Neural progenitor cell (in vitro differentiated cells): Measurements from ENCODE around the gene PAGE5. TPM values are rescaled to one million over a fixed set of nuclear protein-coding genes. Genes with fewer than 3 reads are reported as not detected.

Experiments
- DNase-seq: peaks from one replicate; pipeline ENCODE4 v3.0.0-alpha.2; 2016; ENCODE audit warnings: low spot score
- H2AFZ ChIP-seq: fragments of 200-600 bp; sonication (generic); replicated peaks from 2 replicates; pipeline ENCODE4 v1.6.1; 2016; ENCODE audit warnings: antibody characterized with exemption
- H3F3A ChIP-seq: fragments of 200-600 bp; sonication (generic); 2 replicates; pipeline ENCODE4 v1.6.1; 2016; ENCODE audit warnings: antibody characterized with exemption, low read depth
- H3K27ac ChIP-seq: fragments of 200-600 bp; sonication (generic); 2 replicates; pipeline ENCODE4 v1.5.1; 2016; ENCODE audit warnings: mild to moderate bottlenecking
- H3K27me3 ChIP-seq: fragments of 200-600 bp; sonication (generic); 2 replicates; pipeline ENCODE4 v1.6.1; 2016; ENCODE audit warnings: mild to moderate bottlenecking, moderate library complexity
- H3K36me3 ChIP-seq: fragments of 200-600 bp; sonication (generic); 2 replicates; pipeline ENCODE4 v1.5.1; 2016
- H3K4me1 ChIP-seq: fragments of 200-600 bp; sonication (generic); 2 replicates; pipeline ENCODE4 v1.6.1; 2016; ENCODE audit warnings: mixed run types
- H3K4me2 ChIP-seq: fragments of 200-600 bp; sonication (generic); 2 replicates; pipeline ENCODE4 v1.6.1; 2016
- H3K4me3 ChIP-seq: fragments of 200-600 bp; sonication (generic); 2 replicates; pipeline ENCODE4 v1.5.1; 2016
- H3K79me2 ChIP-seq: fragments of 200-600 bp; sonication (generic); 2 replicates; pipeline ENCODE4 v1.6.1; 2016; ENCODE audit warnings: low read depth
- H3K9ac ChIP-seq: fragments of 200-600 bp; sonication (generic); 2 replicates; pipeline ENCODE4 v1.6.1; 2016
- H3K9me3 ChIP-seq: fragments of 200-600 bp; sonication (generic); 2 replicates; pipeline ENCODE4 v1.5.1; 2016; ENCODE audit warnings: low read depth
- H4K20me1 ChIP-seq: fragments of 200-600 bp; sonication (generic); 2 replicates; pipeline ENCODE4 v1.6.1; 2016; ENCODE audit warnings: low read depth
- H3K27ac Mint-ChIP-seq: 3 replicates; pipeline ENCODE4 v1.8.0; 2021; ENCODE audit warnings: mixed read lengths
- H3K27me3 Mint-ChIP-seq: 2 replicates; pipeline ENCODE4 v1.8.0; 2022; ENCODE audit warnings: low read depth, mild to moderate bottlenecking, inconsistent platforms, moderate library complexity, mixed read lengths; ENCODE audit not compliant: insufficient read depth
- H3K36me3 Mint-ChIP-seq: 3 replicates; pipeline ENCODE4 v1.8.0; 2021; ENCODE audit warnings: mixed read lengths
- H3K4me1 Mint-ChIP-seq: 3 replicates; pipeline ENCODE4 v1.8.0; 2021; ENCODE audit warnings: mixed read lengths
- H3K4me3 Mint-ChIP-seq: 3 replicates; pipeline ENCODE4 v1.8.0; 2021; ENCODE audit warnings: mild to moderate bottlenecking, moderate library complexity, mixed read lengths
- H3K9me3 Mint-ChIP-seq: 3 replicates; pipeline ENCODE4 v1.8.0; 2020; ENCODE audit warnings: mixed read lengths
- EZH2 ChIP-seq: fragments of 200-600 bp; sonication (generic); IDR thresholded peaks from 2 replicates; pipeline ENCODE4 v1.6.1; 2017; ENCODE audit warnings: antibody characterized with exemption, mild to moderate bottlenecking, moderate library complexity
- EZH2phosphoT487 ChIP-seq: fragments of 200-600 bp; sonication (generic); IDR thresholded peaks from 2 replicates; pipeline ENCODE4 v1.6.1; 2017; ENCODE audit warnings: antibody characterized with exemption
- total RNA-seq: library from RNA; depleted of rRNA; stranded (reverse); fragments of >200 nt; gene quantifications from 2 replicates; pipeline ENCODE4 v1.2.3, GENCODE V29; 2015; ENCODE audit warnings: low replicate concordance
- TF ChIP-seq, protein P1 (sequence below): fragments of 200-600 bp; sonication (generic); IDR thresholded peaks from 2 replicates; pipeline ENCODE4 v1.5.1; 2017; ENCODE audit warnings: antibody characterized with exemption, mild to moderate bottlenecking

PAGE5 gene
- total RNA-seq, 1 donor from 2014 or later: not detected

DNA sequence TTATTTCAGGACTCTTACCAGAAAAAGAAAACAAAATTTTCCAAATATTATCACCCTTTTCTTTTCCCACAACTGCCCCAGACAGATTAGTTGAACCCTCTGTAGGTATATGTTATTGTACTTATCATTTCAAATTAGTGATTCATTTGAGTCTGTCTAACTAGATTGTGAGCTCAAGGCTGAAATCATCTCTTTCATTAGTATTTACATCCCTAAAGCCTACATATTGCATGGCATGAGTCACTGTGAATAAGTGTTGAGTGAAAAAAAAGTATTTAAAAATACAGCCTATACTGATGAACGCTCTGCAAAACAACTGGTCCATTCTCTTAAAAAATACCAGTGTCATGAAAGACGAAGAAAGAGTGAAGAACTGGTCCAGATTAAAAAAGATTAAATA, 40.7 kb downstream of the PAGE5 start:
- Histone ChIP-seq H3K36me3 (no peaks in the 10 kb centered on the region), H3K4me1 (no peaks in the 10 kb centered on the region), H3K27ac (no peak overlapping the region), H3K79me2 (no peaks in the 10 kb centered on the region), H3K4me2 (no peak overlapping the region), H3K27me3 (no peaks in the 10 kb centered on the region), H3K4me3 (no peak overlapping the region), H3K9me3 (peaks cover 9% of the 10 kb centered on the region), H4K20me1 (no peaks in the 10 kb centered on the region), H3K9ac (no peak overlapping the region), H3F3A (no peaks in the 10 kb centered on the region), H2AFZ (no peak overlapping the region)
- no peak overlapping the region for H3K4me3 Mint-ChIP-seq
- no peaks in the 10 kb centered on the region for H3K27me3 Mint-ChIP-seq
- no peak overlapping the region for H3K27ac Mint-ChIP-seq
- TF ChIP-seq, protein P1, sequence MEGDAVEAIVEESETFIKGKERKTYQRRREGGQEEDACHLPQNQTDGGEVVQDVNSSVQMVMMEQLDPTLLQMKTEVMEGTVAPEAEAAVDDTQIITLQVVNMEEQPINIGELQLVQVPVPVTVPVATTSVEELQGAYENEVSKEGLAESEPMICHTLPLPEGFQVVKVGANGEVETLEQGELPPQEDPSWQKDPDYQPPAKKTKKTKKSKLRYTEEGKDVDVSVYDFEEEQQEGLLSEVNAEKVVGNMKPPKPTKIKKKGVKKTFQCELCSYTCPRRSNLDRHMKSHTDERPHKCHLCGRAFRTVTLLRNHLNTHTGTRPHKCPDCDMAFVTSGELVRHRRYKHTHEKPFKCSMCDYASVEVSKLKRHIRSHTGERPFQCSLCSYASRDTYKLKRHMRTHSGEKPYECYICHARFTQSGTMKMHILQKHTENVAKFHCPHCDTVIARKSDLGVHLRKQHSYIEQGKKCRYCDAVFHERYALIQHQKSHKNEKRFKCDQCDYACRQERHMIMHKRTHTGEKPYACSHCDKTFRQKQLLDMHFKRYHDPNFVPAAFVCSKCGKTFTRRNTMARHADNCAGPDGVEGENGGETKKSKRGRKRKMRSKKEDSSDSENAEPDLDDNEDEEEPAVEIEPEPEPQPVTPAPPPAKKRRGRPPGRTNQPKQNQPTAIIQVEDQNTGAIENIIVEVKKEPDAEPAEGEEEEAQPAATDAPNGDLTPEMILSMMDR: no peak
- TF ChIP-seq EZH2 (no peak), EZH2phosphoT487 (no peak)
- no peaks in the 10 kb centered on the region for H3K4me1 Mint-ChIP-seq
- H3K36me3 Mint-ChIP-seq: no peaks in the 10 kb centered on the region
- no peak for DNase-seq
- H3K9me3 Mint-ChIP-seq: peaks cover 2% of the 10 kb centered on the region

DNA sequence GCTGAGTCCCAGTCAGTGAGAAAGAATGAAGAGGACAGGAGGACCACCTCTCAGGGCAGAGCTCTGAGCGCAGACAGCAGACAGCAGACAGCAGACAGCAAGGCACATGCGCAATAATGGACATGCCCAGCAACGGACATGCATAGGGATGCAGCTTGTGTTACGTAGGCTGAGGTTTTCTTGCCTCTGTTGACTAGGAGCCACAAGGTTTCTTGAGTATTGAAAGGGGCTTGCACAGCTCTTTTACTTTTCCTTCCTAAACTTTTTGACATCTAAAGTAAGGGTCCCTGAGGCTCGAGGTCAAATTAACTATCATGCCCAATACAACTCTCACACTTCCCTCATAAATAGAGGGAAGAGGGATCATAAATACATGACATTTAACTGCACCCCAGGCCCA, 44.7 kb downstream of the PAGE5 start, which contains the start of gene PAGE3:
Gene PAGE3 (minus strand): TSS at position 101 of the 400 bp plus-strand sequence. CDS start 1,013 bp downstream, outside the sequence.
- Mint-ChIP-seq H3K4me3 (no peak within 1 kb of the TSS), H3K4me1 (no peaks in the 10 kb centered on the region), H3K27ac (no peak within 1 kb of the TSS), H3K27me3 (no peaks in the 10 kb centered on the region), H3K36me3 (no peaks in the 10 kb centered on the region), H3K9me3 (peaks cover 5% of the 10 kb centered on the region)
- no peaks in the 10 kb centered on the region for H3F3A ChIP-seq
- no peaks in the 10 kb centered on the region for H3K4me1 ChIP-seq
- no peaks in the 10 kb centered on the region for H4K20me1 ChIP-seq
- H3K79me2 ChIP-seq: no peaks in the 10 kb centered on the region
- no peak for TF ChIP-seq EZH2
- H3K4me2 ChIP-seq: no peak within 1 kb of the TSS
- peaks cover 4% of the 10 kb centered on the region for H3K9me3 ChIP-seq
- no peak within 1 kb of the TSS for H3K9ac ChIP-seq
- no peak within 1 kb of the TSS for H2AFZ ChIP-seq
- H3K4me3 ChIP-seq: no peak within 1 kb of the TSS
- no peaks in the 10 kb centered on the region for H3K36me3 ChIP-seq
- H3K27ac ChIP-seq: no peak within 1 kb of the TSS
- no peaks in the 10 kb centered on the region for H3K27me3 ChIP-seq
- no peak for DNase-seq

Other genes with a start within 250 kb of the PAGE5 start
- 0.17 and 0.74 TPM in 2 replicates for gene PFKFB1, start 226.2 kb upstream of the PAGE5 start, total RNA-seq
- 9.1 and 16.0 TPM in 2 replicates for gene APEX2, start 220.0 kb upstream of the PAGE5 start, total RNA-seq
- gene ALAS2, start 189.4 kb upstream of the PAGE5 start, total RNA-seq: 0.31 TPM in 1 of 2 replicates, not detected in the other
- not detected in 2 replicates for gene PAGE2B, start 145.3 kb upstream of the PAGE5 start, total RNA-seq
- 0.69 TPM in 1 of 2 replicates, not detected in the other for gene PAGE2, start 131.3 kb upstream of the PAGE5 start, total RNA-seq
- gene PAGE3, start 44.6 kb downstream of the PAGE5 start, total RNA-seq: not detected in 2 replicates
- gene MAGEH1, start 231.8 kb downstream of the PAGE5 start, total RNA-seq: 21.3 and 23.5 TPM in 2 replicates